CD4-positive, CD25-positive, alpha-beta regulatory T cell (primary cell): ENCODE results near the gene PDE4B. TPM values are rescaled to one million over a fixed set of nuclear protein-coding genes. Genes with fewer than 3 reads are reported as not detected.
"Not testable (repeated sequence)": the region's sequence is repeated elsewhere in the genome, so short reads cannot be mapped to it uniquely, and the experiment has no call there.

Source experiments
- ATAC-seq, 2 donors: fragments of 150-1000 bp; cut with Tn5 transposase; one replicate each; pipeline ENCODE4 v1.10.0; 2021; ENCODE audit warnings: low read depth in 2 of 2, moderate number of reproducible peaks in 2 of 2, moderate library complexity in 1 of 2
- DNase-seq, 3 donors: peaks; one replicate each; pipeline versions ENCODE4 v3.0.0 to v3.0.0-alpha.2; 2012 to 2022; ENCODE audit warnings: mixed read lengths in 1 of 3
- H3K27ac ChIP-seq: one replicate; pipeline ENCODE4 v1.7.0; 2013; ENCODE audit warnings: mild to moderate bottlenecking, low read length; ENCODE audit not compliant: insufficient read depth, poor library complexity, severe bottlenecking
- H3K27me3 ChIP-seq: one replicate; pipeline ENCODE4 v1.7.0; 2013; ENCODE audit warnings: low read length; ENCODE audit not compliant: control insufficient read depth, insufficient read depth
- H3K36me3 ChIP-seq: one replicate; pipeline ENCODE4 v1.7.0; 2013; ENCODE audit warnings: mild to moderate bottlenecking, low read length, moderate library complexity; ENCODE audit not compliant: control insufficient read depth, insufficient read depth
- H3K4me1 ChIP-seq: 2 replicates; pipeline ENCODE4 v1.7.0; 2013; ENCODE audit warnings: mild to moderate bottlenecking, low read length; ENCODE audit not compliant: insufficient read depth, control insufficient read depth, poor library complexity, severe bottlenecking
- H3K4me3 ChIP-seq: one replicate; pipeline ENCODE4 v1.7.0; 2013; ENCODE audit warnings: low read depth, mild to moderate bottlenecking, low read length, moderate library complexity
- H3K9me3 ChIP-seq, 2 experiments: 1 replicate in 1 of 2; 2 replicates in 1 of 2; pipeline ENCODE4 v1.7.0; 2013; ENCODE audit warnings: low read length in 2 of 2, mild to moderate bottlenecking in 1 of 2, moderate library complexity in 1 of 2; ENCODE audit not compliant: control insufficient read depth in 2 of 2
- H3K27ac Mint-ChIP-seq, 3 donors: one replicate each; pipeline ENCODE4 v1.8.0; 2020 to 2022; ENCODE audit warnings: mild to moderate bottlenecking in 3 of 3, mixed read lengths in 3 of 3, moderate library complexity in 2 of 3
- H3K27me3 Mint-ChIP-seq: one replicate; pipeline ENCODE4 v1.8.0; 2022; ENCODE audit warnings: mild to moderate bottlenecking, mixed read lengths
- H3K36me3 Mint-ChIP-seq: one replicate; pipeline ENCODE4 v1.8.0; 2020; ENCODE audit warnings: mixed read lengths
- H3K4me1 Mint-ChIP-seq, 4 donors: one replicate each; pipeline ENCODE4 v1.8.0; 2020 to 2022; ENCODE audit warnings: mixed read lengths in 4 of 4, mild to moderate bottlenecking in 1 of 4
- H3K4me3 Mint-ChIP-seq, 4 donors: one replicate each; pipeline ENCODE4 v1.8.0; 2020 to 2022; ENCODE audit warnings: mild to moderate bottlenecking in 4 of 4, mixed read lengths in 4 of 4, moderate library complexity in 3 of 4
- H3K9me3 Mint-ChIP-seq, 7 donors: one replicate each; pipeline ENCODE4 v1.8.0; 2020 to 2022; ENCODE audit warnings: mixed read lengths in 7 of 7, mild to moderate bottlenecking in 3 of 7, moderate library complexity in 2 of 7
- polyA plus RNA-seq, 4 donors: library from polyadenylated mRNA; unstranded; fragments of 300-500 nt; fragmentation: Illumina TruSeq; gene quantifications; one replicate each; pipeline ENCODE4 v1.2.3, GENCODE V29; 2021
- total RNA-seq: library from RNA; stranded (reverse); gene quantifications from one replicate; pipeline ENCODE4 v1.2.3, GENCODE V29; 2022

PDE4B gene
- total and polyA plus RNA-seq, 5 donors from 2014 or later: 63.9 to 200 (median 75.4) TPM

DNA sequence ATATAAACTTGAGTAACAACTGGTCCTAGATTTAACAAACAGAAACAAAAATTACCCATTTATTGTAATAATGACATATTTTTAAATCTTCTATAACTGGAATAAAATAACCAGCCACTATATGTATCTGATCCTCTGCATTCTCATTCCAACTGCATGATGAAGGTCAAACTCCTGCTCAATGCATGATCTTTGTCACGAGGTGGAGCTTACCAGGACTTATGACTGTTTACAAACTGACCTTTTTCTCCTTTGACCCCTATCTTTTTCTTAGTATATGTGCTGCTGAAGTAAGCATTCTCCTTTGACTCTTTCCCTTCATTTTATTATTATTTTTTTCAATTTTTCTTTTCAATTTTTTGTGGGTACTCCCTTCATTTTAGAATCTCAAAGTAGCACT lies 252.2 kb downstream of the PDE4B start:
- Histone ChIP-seq H3K27me3 (peaks cover 10% of the 10 kb centered on the region), H3K4me3 (no peak overlapping the region), H3K9me3 (no peaks in the 10 kb centered on the region), H3K36me3 (no peaks in the 10 kb centered on the region), H3K4me1 (no peaks in the 10 kb centered on the region), H3K27ac (no peak overlapping the region)
- no peaks in the 10 kb centered on the region for H3K4me1 Mint-ChIP-seq
- peaks cover 4% of the 10 kb centered on the region for H3K27me3 Mint-ChIP-seq
- peaks cover 0 to 2% (median 0%) of the 10 kb centered on the region in 7 donors for H3K9me3 Mint-ChIP-seq
- no peaks in the 10 kb centered on the region for H3K36me3 Mint-ChIP-seq
- no peak for DNase-seq
- no peak overlapping the region for H3K4me3 Mint-ChIP-seq
- no peak for ATAC-seq
- H3K27ac Mint-ChIP-seq: no peak overlapping the region

DNA sequence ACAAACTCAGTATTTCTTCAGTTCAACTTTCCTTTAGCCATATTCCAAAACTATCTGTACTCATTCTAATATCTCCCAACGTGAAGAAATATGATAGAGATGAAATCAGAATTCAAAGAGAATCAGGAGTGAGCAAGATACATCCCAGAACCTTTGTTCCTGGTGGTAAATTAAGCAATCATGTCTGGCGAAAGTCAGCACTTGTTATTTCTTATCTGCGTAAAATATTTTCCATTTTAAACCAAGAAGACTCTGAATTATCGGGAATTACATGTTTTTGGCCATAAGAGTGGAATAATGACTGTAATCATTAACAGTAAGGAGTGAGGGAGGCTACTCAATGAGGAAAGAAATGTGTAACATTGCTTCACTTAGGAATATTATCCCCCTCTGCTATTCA lies 253.7 kb downstream of the PDE4B start:
- Mint-ChIP-seq H3K36me3 (no peaks in the 10 kb centered on the region), H3K27me3 (peaks cover 4% of the 10 kb centered on the region), H3K4me3 (no peak overlapping the region), H3K27ac (no peak overlapping the region), H3K9me3 (peaks cover 0 to 1% (median 0%) of the 10 kb centered on the region in 7 donors), H3K4me1 (no peaks in the 10 kb centered on the region)
- Histone ChIP-seq H3K27ac (no peak overlapping the region), H3K4me1 (no peaks in the 10 kb centered on the region), H3K9me3 (no peaks in the 10 kb centered on the region), H3K36me3 (no peaks in the 10 kb centered on the region), H3K4me3 (no peak overlapping the region), H3K27me3 (peaks cover 10% of the 10 kb centered on the region)
- ATAC-seq (no peak), DNase-seq (no peak)

DNA sequence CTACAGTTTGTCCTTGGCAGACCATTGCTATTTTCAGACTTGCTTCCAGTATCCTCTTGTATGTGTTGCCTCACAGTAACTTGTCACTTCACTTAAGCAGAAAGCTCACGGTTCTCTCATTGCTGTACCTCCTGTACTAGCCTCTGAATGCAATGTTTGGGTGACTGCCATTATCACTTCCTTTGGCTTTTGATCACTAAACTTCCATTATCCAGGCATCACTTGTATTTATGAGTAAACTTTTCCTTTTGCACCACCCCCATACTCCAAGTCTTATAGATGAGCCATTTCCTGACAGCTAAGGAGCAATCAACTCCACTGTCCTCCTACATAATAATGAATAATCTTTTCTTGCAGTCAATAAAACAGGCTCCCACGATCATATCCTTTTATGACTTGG lies 255.3 kb downstream of the PDE4B start:
- Histone ChIP-seq H3K4me3 (no peak overlapping the region), H3K4me1 (no peaks in the 10 kb centered on the region), H3K27me3 (peaks cover 7% of the 10 kb centered on the region), H3K9me3 (no peaks in the 10 kb centered on the region), H3K36me3 (no peaks in the 10 kb centered on the region), H3K27ac (no peak overlapping the region)
- H3K4me3 Mint-ChIP-seq: no peak overlapping the region
- DNase-seq (no peak), ATAC-seq (no peak)
- no peaks in the 10 kb centered on the region for H3K4me1 Mint-ChIP-seq
- peaks cover 4% of the 10 kb centered on the region for H3K27me3 Mint-ChIP-seq
- peaks cover 0 to 1% (median 0%) of the 10 kb centered on the region in 7 donors for H3K9me3 Mint-ChIP-seq
- H3K36me3 Mint-ChIP-seq: no peaks in the 10 kb centered on the region
- no peak overlapping the region for H3K27ac Mint-ChIP-seq

DNA sequence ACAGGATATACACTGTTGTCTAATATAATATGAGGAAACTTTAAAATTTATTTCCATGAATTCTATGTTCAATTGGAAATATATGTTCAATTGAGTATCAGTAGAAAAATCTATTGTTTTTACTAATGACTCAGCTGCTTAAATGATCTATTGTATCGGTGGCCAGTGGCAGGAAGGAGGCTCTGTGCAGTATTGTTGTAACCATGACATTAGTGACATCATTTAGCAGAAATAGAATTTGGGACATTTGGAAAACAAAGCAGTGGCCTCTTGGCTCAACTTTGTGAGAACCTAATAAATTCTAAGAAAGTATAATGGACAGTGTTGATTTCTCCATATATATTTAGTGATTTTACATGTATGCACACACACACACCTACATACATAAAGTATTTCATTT lies 257.4 kb downstream of the PDE4B start:
- Histone ChIP-seq H3K4me1 (no peaks in the 10 kb centered on the region), H3K9me3 (no peaks in the 10 kb centered on the region), H3K36me3 (no peaks in the 10 kb centered on the region), H3K27ac (no peak overlapping the region), H3K27me3 (peaks cover 10% of the 10 kb centered on the region), H3K4me3 (no peak overlapping the region)
- H3K4me1 Mint-ChIP-seq: no peaks in the 10 kb centered on the region
- no peak for ATAC-seq
- peaks cover 14% of the 10 kb centered on the region for H3K27me3 Mint-ChIP-seq
- DNase-seq: no peak
- H3K36me3 Mint-ChIP-seq: no peaks in the 10 kb centered on the region
- peaks cover 0 to 1% (median 0%) of the 10 kb centered on the region in 7 donors for H3K9me3 Mint-ChIP-seq
- no peak overlapping the region for H3K4me3 Mint-ChIP-seq
- no peak overlapping the region for H3K27ac Mint-ChIP-seq

DNA sequence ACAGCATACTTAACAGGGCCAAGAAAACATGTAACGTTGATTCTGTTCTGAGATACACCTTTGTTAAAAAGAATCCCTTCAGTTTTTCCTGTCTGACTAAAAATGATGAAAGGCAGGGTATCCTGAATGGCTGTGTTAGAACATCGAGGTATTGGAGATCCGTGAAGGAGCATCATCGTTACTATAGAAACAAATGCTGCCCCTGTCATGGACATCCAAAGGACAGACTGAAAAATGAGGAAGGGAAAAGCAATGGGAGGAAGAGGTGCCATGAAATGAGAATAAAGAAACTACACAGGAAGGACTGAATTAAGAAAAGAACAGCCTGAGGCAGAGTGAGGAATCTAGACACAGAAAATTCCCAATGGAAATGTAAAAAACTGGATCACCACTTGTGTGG lies 257.9 kb downstream of the PDE4B start:
- Histone ChIP-seq H3K4me3 (no peak overlapping the region), H3K9me3 (no peaks in the 10 kb centered on the region), H3K27me3 (peaks cover 10% of the 10 kb centered on the region), H3K36me3 (no peaks in the 10 kb centered on the region), H3K4me1 (no peaks in the 10 kb centered on the region), H3K27ac (no peak overlapping the region)
- no peaks in the 10 kb centered on the region for H3K4me1 Mint-ChIP-seq
- ATAC-seq (no peak), DNase-seq (no peak)
- peaks cover 0 to 1% (median 0%) of the 10 kb centered on the region in 7 donors for H3K9me3 Mint-ChIP-seq
- H3K4me3 Mint-ChIP-seq: no peak overlapping the region
- H3K27ac Mint-ChIP-seq: no peak overlapping the region
- peaks cover 14% of the 10 kb centered on the region for H3K27me3 Mint-ChIP-seq
- no peaks in the 10 kb centered on the region for H3K36me3 Mint-ChIP-seq

DNA sequence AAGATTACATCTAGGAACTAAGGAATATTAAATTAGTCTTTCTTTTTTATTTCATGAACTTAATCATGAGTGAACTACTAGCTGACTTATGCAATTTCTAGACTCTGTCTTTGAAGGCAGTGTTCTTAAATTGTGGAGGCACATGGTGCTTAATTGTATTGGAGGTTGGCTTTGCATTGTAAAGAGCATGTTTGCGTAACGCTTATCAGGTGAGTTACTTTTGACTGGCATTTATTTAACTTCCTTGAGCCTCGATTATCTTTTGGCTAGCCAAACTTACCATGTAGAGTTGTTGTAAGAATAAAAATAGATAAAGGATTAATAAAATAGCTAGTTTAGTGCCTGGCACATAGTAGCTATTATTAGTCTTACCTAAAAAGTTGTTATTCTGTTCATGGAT lies 262.4 kb downstream of the PDE4B start:
- ATAC-seq (no peak), DNase-seq (no peak)
- Mint-ChIP-seq H3K27ac (no peak overlapping the region), H3K4me3 (no peak overlapping the region), H3K36me3 (no peaks in the 10 kb centered on the region), H3K27me3 (peaks cover 10% of the 10 kb centered on the region), H3K4me1 (no peaks in the 10 kb centered on the region), H3K9me3 (peaks cover 0 to 10% (median 2%) of the 10 kb centered on the region in 7 donors)
- H3K27ac ChIP-seq: no peak overlapping the region
- H3K9me3 ChIP-seq: no peaks in the 10 kb centered on the region
- peaks cover 7% of the 10 kb centered on the region for H3K27me3 ChIP-seq
- no peak overlapping the region for H3K4me3 ChIP-seq
- no peaks in the 10 kb centered on the region for H3K4me1 ChIP-seq
- no peaks in the 10 kb centered on the region for H3K36me3 ChIP-seq

DNA sequence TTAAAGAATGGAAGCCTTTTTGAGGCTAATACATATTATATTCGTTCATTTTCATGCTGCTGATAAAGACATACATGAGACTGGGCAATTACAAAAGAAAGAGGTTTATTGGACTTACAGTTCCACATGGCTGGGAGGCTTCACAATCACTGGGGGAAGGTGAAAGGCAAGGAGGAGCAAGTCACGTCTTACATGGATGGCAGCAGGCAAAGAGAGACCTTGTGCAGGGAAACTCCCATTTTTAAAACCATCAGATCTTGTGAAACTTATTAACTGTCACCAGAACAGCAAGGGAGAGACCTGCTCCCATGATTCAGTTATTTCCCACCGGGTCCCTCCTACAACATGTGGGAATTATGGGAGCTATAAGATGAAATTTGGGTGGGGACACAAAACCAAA lies 264.8 kb downstream of the PDE4B start:
- not testable (repeated sequence) for H3K4me1 ChIP-seq, H3K36me3 Mint-ChIP-seq, H3K27me3 ChIP-seq, H3K4me1 Mint-ChIP-seq, DNase-seq, H3K27ac ChIP-seq, H3K36me3 ChIP-seq, H3K4me3 Mint-ChIP-seq, H3K9me3 Mint-ChIP-seq, H3K27ac Mint-ChIP-seq, H3K4me3 ChIP-seq, ATAC-seq, H3K9me3 ChIP-seq
- H3K27me3 Mint-ChIP-seq: peaks cover 23% of the 10 kb centered on the region

DNA sequence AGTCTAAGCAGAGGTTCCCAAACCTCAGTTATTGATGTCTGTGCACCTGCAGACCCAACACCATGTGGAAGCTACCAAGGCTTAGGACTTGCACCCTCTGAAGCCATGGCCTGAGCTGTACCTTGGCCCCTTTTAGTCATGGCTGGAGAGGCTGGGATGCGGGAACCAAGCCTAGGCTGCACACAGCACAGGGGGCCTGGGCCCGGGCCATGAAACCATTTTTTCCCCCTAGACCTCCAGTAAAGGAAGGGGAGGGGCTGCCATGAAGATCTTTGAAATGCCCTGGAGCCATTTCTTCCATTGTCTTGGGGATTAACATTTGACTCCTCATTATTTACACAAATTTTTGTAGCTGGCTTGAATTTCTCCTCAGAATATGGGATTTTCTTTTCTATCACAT lies 265.9 kb downstream of the PDE4B start:
- DNase-seq (no peak), ATAC-seq (no peak)
- H3K27me3 Mint-ChIP-seq: peaks cover 18% of the 10 kb centered on the region
- H3K4me1 Mint-ChIP-seq: no peaks in the 10 kb centered on the region
- H3K4me1 ChIP-seq: no peaks in the 10 kb centered on the region
- H3K27ac Mint-ChIP-seq: no peak overlapping the region
- H3K9me3 ChIP-seq: no peaks in the 10 kb centered on the region
- H3K36me3 ChIP-seq: no peaks in the 10 kb centered on the region
- H3K4me3 Mint-ChIP-seq: no peak overlapping the region
- H3K9me3 Mint-ChIP-seq: peaks cover 0 to 10% (median 3%) of the 10 kb centered on the region in 7 donors
- no peaks in the 10 kb centered on the region for H3K36me3 Mint-ChIP-seq
- no peak overlapping the region for H3K27ac ChIP-seq
- H3K4me3 ChIP-seq: no peak overlapping the region
- H3K27me3 ChIP-seq: peaks cover 5% of the 10 kb centered on the region
